Activated CD4-positive, alpha-beta T cell treated with anti-CD3 and anti-CD28 coated beads, Interleukin-2, amount 50 U/mL, for 16 hours (primary cell): ENCODE measurements around the gene SNW1.

Experiments used
- DNase-seq: peaks from one replicate; pipeline ENCODE4 v3.0.0-alpha.2; 2020

Gene SNW1

GRCh38 chr14:77746064-77746702, 14.8 kb downstream of the SNW1 start:
- no peak for DNase-seq

- DNase-seq: no peak
Measured at GRCh38 chr14:77741438-77741837, 19.5 kb downstream of the SNW1 start.

GRCh38 chr14:77738559-77739250, 22.3 kb downstream of the SNW1 start:
- DNase-seq: peak; percentile 82

GRCh38 chr14:77730976-77731497, 29.9 kb downstream of the SNW1 start:
- DNase-seq: no peak

DNA sequence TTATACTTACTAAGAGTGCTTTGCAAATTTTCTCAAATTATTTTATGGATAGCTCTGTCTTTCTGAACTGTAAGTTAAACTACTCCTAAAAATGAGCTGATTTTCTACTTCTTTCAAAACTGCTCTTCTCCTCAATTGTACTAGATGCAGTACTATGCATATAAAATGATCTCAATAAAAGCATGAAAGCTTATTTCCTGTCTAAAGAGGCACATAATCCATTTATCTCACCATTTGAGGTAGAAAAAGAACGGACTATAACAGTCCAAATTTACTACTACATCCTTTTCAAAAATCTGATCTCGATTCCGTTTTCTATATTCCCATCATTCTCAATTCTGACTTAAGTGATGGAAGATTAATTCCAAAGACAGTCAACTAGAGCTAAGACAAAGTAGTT, 38.7 kb downstream of the SNW1 start:
- no peak for DNase-seq

DNA sequence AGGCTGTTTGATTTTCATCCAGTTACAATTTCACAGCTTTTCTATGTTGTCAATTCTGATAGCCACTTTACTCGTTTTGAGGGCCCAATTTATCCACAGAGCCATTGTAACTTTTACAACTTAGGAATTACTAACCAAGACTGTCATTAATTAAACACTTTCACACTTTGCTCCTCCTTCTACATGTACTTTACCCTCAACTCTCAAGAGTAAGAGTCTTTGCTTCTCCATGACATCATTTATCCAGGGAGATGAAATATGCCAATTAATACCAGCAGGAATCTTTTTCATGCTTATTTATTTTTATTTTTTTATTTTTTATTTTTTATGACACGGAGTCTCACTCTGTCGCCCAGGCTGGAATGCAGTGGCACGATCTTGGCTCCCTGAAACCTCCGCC, 39.5 kb downstream of the SNW1 start:
- DNase-seq: no peak

DNA sequence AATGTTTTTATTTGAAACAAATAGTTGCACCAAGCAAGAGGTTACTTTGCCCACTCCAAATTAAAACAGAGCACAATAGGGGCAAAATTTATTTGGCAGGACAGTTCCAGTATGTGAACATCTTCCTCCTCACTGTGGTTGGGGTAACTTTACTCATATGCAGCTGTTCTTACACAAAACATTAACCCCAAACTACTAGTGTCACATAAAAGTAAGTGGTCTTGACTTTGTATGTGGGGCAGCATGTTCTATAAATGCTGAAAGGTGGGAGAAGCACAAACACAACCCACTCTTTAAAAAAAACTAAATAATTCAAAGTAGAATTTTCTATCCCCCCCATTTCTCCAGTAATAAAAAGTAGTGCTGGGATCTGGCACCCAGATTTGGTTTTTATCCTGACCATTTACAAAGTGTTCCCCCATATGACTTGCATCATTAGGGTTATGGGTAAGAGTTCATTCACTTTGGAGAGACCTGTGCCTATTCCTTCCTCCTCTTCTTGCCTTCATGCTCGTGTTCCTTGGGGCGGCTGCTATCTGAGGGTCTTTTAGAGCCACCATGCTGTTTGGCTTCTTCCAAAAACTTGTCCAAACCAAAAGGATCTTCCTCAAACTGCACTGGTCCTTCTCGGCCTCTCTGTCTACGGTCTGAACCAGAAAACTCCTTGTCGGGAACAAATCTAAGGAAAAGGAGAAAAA, 43.2 kb downstream of the SNW1 start:
- no peak for DNase-seq

- peak; percentile 52 for DNase-seq
Measured at GRCh38 chr14:77714926-77715325, 46.0 kb downstream of the SNW1 start.

- DNase-seq: no peak
Measured at GRCh38 chr14:77710364-77710763, 50.6 kb downstream of the SNW1 start.

GRCh38 chr14:77709412-77709811, 51.5 kb downstream of the SNW1 start:
- DNase-seq: no peak

DNA sequence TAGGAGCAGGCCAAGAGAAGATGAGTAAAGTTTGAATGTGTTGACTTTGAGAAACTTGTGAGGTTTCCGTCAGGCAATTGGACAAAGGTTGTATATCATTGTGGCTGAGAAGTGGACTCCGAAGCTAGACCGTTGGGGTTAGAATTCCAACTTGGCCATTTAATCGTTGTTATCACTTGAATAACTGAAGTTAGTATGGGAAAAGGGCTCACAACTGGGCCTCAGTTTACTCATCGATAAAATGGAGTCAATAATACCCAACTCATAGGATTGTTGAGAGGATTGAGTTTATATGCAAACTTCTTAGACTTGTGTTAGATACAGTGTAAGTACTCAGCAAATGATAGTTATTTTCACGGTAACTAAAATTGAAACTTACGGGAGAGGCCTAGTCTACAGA, 52.2 kb downstream of the SNW1 start:
- DNase-seq: no peak

DNA sequence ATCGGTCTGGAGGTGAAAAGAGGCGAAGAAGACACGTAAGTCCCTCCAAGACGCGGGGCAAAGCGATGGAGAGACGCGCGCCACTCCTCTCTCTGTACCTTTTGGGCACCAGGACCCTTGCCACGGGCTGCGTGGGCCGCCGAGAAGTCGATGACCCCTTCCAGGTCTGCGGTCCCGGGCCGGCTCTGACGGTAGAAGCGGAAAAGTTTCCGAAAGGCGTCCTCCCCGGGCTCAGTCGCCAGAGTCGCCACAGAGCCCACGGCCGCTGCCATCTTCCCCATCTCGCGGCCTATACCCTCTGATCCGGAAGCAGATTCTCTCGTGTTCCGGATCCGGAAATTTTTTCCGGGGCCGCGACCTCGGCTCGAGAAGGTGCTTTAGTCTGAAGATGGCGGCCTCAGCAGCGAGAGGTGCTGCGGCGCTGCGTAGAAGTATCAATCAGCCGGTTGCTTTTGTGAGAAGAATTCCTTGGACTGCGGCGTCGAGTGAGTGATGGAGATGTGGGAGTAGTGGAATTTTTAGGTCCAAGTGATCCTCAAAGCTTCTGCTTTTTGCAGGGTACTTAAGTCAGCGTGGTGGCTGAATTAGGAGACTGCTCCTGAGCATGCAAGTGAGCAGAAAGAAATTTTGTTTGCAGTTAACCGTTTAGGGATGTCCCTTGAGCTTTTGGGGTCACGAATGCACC, 53.1 kb downstream of the SNW1 start, which contains the start of the genes ALKBH1 and SLIRP:
TSS of gene ALKBH1 (minus strand) at position 300 of the 685 bp plus-strand sequence. CDS start at position 281, 19 bp downstream.
TSS of gene SLIRP (plus strand) at position 380 of the 685 bp plus-strand sequence. CDS start at position 389, 9 bp downstream.
- DNase-seq: peak; percentile 92

- no peak for DNase-seq
Measured at GRCh38 chr14:77707355-77707723, 53.6 kb downstream of the SNW1 start.

- DNase-seq: no peak
Measured at GRCh38 chr14:77691259-77691658, 69.7 kb downstream of the SNW1 start.

- DNase-seq: no peak
Measured at GRCh38 chr14:77682158-77682553, 78.8 kb downstream of the SNW1 start.

- no peak for DNase-seq
Measured at GRCh38 chr14:77681196-77682157, 79.5 kb downstream of the SNW1 start.

DNA sequence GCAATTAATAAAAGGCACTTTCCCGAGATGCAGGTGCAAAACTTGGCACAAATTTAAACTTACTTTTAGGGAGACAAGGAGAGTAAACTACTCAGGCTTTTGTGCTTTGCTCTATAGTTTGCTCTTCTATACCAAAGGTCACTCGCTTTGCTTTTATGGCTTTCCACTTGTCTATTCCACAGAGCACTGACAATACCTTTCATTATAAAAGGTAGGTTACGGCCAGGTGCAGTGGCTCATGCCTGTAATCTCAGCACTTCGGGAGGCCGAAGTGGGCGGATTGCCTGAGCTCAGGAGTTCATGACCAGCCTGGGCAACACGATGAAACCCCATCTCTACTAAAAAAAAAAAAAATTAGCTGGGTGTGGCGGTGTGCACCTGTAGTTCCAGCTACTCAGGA, 86.0 kb downstream of the SNW1 start:
- no peak for DNase-seq

- no peak for DNase-seq
Measured at GRCh38 chr14:77673193-77673592, 87.8 kb downstream of the SNW1 start.
